HL-60 (cell line): ENCODE results near the gene BTBD10.
A peak's percentile ranks its signal among the peaks of the same experiment; 100 is the strongest.

Experiments used
- DNase-seq, 2 experiments: peaks; one replicate each; pipeline ENCODE4 v3.0.0-alpha.2; 2010 to 2020; ENCODE audit warnings: low read depth in 1 of 2, low spot score in 1 of 2
- H3K27ac ChIP-seq: fragments of 250-450 bp; sonication (Bioruptor Pico); replicated peaks from 2 replicates; pipeline ENCODE4 v1.5.1; 2020; ENCODE audit warnings: mild to moderate bottlenecking, moderate library complexity
- H3K27me3 ChIP-seq: fragments of 250-450 bp; sonication (Bioruptor Pico); 2 replicates; pipeline ENCODE4 v1.5.1; 2021; ENCODE audit warnings: mild to moderate bottlenecking, moderate library complexity; ENCODE audit not compliant: insufficient read depth, poor library complexity, severe bottlenecking
- H3K4me3 ChIP-seq: replicated peaks from 2 replicates; pipeline ENCODE4 v1.5.1; 2011; ENCODE audit warnings: mild to moderate bottlenecking, control low read depth, low read length; ENCODE audit not compliant: insufficient read depth
- GABPA ChIP-seq: IDR thresholded peaks from 2 replicates; pipeline ENCODE4 v1.6.1; 2012; ENCODE audit warnings: low read depth
- POLR2AphosphoS5 ChIP-seq: IDR thresholded peaks from 2 replicates; pipeline ENCODE4 v1.6.1; 2012; ENCODE audit warnings: low read depth
- SPI1 ChIP-seq: IDR thresholded peaks from 2 replicates; pipeline ENCODE4 v1.6.1; 2012; ENCODE audit warnings: low read depth, mild to moderate bottlenecking, borderline replicate concordance
- TF ChIP-seq, protein P1 (sequence below): IDR thresholded peaks from 2 replicates; pipeline ENCODE4 v1.6.1; 2012; ENCODE audit warnings: low read depth; ENCODE audit not compliant: insufficient replicate concordance
- TF ChIP-seq, protein P2 (sequence below): IDR thresholded peaks from one replicate; pipeline ENCODE4 v1.5.1; 2011; ENCODE audit warnings: low read length, control low read depth, inconsistent platforms; ENCODE audit not compliant: insufficient read depth

Gene BTBD10

DNA sequence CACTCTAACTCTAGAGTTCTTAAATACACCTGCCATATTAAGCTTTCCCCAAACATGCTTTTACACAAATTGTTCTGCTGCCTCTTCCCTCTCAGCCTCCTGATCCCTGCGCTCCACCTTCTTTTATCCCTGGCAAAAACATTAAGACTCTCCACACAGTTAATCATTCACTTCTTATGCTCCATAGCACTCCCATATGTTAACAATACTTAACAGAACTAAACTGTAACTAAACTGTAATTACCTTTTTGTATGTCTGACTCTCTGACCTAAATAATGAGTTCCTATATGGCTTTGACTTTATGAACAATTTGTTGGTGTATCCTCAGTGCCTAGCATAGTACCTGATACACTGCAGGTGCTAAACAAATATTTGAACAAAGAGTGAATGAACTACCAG is 71.8 kb downstream of the BTBD10 start:
- H3K27me3 ChIP-seq = no peaks in the 10 kb centered on the region
- H3K4me3 ChIP-seq = no peak overlapping the region
- DNase-seq = no peak
- TF ChIP-seq GABPA (no peak), POLR2AphosphoS5 (no peak)
- no peak overlapping the region for H3K27ac ChIP-seq

DNA sequence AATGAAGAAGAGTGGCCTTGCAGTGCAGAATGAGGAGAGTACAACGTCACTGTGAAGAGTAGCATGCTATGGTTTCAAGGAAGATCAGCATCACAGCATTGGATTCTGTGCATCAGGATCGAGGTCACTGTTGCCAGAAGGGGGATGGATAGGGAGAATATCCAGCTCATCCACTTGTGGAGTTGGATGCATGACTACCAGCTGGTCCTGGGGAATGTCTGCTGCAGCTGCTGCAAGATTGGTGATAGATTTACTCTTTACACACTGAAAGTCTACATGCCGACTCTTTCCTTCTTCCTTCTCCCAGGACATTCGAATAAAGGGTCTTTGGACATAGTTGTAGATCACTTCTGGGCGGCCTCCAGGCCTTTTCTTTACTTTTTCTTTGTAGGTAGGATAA is 74.3 kb downstream of the BTBD10 start:
- Histone ChIP-seq H3K27ac (no peak overlapping the region), H3K27me3 (no peaks in the 10 kb centered on the region), H3K4me3 (no peak overlapping the region)
- DNase-seq = no peak
- TF ChIP-seq SPI1 (no peak), GABPA (no peak), POLR2AphosphoS5 (no peak)
- TF ChIP-seq, protein P1, sequence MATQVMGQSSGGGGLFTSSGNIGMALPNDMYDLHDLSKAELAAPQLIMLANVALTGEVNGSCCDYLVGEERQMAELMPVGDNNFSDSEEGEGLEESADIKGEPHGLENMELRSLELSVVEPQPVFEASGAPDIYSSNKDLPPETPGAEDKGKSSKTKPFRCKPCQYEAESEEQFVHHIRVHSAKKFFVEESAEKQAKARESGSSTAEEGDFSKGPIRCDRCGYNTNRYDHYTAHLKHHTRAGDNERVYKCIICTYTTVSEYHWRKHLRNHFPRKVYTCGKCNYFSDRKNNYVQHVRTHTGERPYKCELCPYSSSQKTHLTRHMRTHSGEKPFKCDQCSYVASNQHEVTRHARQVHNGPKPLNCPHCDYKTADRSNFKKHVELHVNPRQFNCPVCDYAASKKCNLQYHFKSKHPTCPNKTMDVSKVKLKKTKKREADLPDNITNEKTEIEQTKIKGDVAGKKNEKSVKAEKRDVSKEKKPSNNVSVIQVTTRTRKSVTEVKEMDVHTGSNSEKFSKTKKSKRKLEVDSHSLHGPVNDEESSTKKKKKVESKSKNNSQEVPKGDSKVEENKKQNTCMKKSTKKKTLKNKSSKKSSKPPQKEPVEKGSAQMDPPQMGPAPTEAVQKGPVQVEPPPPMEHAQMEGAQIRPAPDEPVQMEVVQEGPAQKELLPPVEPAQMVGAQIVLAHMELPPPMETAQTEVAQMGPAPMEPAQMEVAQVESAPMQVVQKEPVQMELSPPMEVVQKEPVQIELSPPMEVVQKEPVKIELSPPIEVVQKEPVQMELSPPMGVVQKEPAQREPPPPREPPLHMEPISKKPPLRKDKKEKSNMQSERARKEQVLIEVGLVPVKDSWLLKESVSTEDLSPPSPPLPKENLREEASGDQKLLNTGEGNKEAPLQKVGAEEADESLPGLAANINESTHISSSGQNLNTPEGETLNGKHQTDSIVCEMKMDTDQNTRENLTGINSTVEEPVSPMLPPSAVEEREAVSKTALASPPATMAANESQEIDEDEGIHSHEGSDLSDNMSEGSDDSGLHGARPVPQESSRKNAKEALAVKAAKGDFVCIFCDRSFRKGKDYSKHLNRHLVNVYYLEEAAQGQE = no peak
- TF ChIP-seq, protein P2, sequence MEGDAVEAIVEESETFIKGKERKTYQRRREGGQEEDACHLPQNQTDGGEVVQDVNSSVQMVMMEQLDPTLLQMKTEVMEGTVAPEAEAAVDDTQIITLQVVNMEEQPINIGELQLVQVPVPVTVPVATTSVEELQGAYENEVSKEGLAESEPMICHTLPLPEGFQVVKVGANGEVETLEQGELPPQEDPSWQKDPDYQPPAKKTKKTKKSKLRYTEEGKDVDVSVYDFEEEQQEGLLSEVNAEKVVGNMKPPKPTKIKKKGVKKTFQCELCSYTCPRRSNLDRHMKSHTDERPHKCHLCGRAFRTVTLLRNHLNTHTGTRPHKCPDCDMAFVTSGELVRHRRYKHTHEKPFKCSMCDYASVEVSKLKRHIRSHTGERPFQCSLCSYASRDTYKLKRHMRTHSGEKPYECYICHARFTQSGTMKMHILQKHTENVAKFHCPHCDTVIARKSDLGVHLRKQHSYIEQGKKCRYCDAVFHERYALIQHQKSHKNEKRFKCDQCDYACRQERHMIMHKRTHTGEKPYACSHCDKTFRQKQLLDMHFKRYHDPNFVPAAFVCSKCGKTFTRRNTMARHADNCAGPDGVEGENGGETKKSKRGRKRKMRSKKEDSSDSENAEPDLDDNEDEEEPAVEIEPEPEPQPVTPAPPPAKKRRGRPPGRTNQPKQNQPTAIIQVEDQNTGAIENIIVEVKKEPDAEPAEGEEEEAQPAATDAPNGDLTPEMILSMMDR = no peak

DNA sequence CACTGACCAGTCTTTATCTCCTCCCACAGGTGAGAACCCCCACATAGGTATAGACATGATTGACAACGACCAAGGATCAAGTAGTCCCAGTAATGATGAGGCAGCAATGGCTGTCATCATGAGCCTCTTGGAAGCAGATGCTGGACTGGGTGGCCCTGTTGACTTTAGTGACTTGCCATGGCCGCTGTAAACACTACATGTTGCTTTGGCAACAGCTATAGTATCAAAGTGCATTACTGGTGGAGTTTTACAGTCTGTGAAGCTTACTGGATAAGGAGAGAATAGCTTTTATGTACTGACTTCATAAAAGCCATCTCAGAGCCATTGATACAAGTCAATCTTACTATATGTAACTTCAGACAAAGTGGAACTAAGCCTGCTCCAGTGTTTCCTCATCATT is 76.5 kb downstream of the BTBD10 start:
- Histone ChIP-seq H3K27me3 (no peaks in the 10 kb centered on the region), H3K27ac (no peak overlapping the region), H3K4me3 (no peak overlapping the region)
- TF ChIP-seq SPI1 (no peak), POLR2AphosphoS5 (no peak)
- DNase-seq = no peak

DNA sequence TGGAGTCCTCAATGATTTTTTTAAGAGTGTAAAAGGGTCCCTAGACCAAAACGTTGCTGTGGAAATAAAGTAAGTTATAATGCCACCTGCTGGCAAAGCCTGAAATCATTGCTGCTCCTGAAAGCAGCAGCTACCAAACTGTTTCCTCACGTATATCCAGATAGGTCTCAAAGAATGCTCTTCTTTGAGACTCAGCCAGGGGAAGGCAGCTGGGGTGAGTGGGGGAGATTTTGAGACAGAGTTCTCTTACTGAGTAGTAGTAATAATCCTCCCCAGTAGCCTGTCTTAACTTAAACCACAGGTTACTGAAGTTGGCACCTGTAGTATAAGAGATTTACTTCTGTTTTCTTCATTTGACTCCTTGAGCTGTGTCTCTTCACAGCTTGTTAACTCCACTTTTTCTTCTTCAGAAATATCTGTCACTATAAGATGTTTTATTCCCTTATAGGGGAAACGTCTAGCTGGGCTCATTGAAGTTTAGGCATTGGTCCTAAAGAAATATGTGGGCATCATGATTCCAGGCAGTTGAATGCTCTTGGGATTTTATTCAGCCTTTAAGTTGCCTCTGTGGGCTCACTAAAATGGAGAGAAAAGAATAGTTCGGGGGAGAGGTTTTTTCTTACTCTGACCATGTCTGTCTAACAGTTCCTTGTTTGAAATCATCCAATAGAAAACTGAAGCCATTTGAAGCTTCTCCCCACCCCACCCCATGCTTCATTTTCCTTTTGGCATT is 77.9 kb downstream of the BTBD10 start:
- H3K27ac ChIP-seq = no peak overlapping the region
- H3K4me3 ChIP-seq = no peak overlapping the region
- TF ChIP-seq, protein P2 = peak; percentile 68
- no peak for TF ChIP-seq POLR2AphosphoS5
- H3K27me3 ChIP-seq = no peaks in the 10 kb centered on the region
- peak in 1 of 2 experiments; percentile 20 for DNase-seq

DNA sequence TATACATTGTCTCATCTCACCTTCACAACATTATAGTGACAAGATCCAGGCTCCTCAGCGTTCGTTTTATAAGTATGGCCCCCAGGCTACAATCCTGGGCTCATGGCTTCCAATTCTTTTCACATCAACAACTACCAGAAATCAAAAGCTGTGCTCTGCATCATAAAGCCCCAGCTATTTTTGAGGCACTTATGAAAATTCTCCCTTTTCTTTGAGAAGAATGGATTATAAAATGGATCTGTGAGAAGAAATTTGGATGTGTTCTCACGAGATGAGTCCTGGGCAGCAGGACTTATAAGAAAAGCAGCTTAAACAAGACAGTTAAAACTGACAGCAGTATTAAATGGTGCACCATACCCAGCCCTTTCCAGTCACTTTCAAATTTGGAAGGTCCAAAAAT is 80.3 kb downstream of the BTBD10 start:
- Histone ChIP-seq H3K4me3 (no peak overlapping the region), H3K27me3 (no peaks in the 10 kb centered on the region), H3K27ac (no peak overlapping the region)
- TF ChIP-seq, protein P2 = no peak
- no peak for TF ChIP-seq POLR2AphosphoS5
- TF ChIP-seq SPI1 = no peak
- TF ChIP-seq, protein P1 = no peak
- no peak for TF ChIP-seq GABPA
- no peak for DNase-seq
